ENCODE data around the gene PLAAT5.

Gene PLAAT5

DNA sequence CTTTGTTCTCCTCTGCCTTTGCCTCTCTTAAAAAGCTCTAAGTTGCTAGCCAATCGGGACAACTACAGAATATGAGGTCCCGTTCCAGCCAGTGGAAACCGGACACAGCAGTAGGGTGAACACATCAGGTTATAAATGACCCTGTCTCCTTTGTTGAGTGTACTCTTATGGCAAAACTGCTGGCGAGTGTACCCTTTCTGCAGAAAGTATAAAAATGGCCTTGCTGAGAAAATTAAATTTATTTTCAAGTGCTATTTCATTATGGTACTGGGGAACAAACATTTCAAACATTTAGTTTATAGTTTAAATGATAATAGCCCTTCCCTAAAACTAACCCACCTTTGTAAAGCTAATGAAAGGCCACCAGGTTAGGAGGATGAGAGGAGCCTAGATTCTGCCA is 8.9 kb upstream of the PLAAT5 start:
- TF ChIP-seq, protein P1, sequence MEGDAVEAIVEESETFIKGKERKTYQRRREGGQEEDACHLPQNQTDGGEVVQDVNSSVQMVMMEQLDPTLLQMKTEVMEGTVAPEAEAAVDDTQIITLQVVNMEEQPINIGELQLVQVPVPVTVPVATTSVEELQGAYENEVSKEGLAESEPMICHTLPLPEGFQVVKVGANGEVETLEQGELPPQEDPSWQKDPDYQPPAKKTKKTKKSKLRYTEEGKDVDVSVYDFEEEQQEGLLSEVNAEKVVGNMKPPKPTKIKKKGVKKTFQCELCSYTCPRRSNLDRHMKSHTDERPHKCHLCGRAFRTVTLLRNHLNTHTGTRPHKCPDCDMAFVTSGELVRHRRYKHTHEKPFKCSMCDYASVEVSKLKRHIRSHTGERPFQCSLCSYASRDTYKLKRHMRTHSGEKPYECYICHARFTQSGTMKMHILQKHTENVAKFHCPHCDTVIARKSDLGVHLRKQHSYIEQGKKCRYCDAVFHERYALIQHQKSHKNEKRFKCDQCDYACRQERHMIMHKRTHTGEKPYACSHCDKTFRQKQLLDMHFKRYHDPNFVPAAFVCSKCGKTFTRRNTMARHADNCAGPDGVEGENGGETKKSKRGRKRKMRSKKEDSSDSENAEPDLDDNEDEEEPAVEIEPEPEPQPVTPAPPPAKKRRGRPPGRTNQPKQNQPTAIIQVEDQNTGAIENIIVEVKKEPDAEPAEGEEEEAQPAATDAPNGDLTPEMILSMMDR (conservative IDR thresholded peaks at IDR 0.05; ENCODE audit: control insufficient read depth, insufficient read depth, low read depth, low read length): no peak
- H3K4me3 ChIP-seq (ENCODE audit: control insufficient read depth, low read depth, low read length): no peak overlapping the region
- no peak for DNase-seq (ENCODE audit: low read depth)

DNA sequence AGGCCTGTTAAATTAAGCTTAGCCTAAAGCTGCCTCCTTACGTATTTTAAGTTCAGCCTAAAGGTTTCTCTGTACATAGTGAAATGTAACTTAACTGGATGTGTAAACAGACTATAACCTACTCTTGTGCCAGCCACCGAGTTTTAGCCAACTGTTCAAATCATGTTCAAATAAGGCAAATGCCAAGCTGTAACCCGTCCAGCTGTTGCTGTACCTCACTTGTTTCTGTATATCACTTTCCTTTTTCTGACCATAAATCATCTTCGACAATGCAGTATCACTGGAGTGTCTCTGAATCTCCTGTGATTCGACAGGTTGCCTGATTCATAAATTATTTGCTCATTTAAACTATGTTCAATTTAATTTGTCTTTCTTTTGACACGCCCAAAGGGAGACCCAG is 4.0 kb upstream of the PLAAT5 start:
- H3K4me3 ChIP-seq (ENCODE audit: control insufficient read depth, low read depth, low read length): no peak overlapping the region
- DNase-seq (ENCODE audit: low read depth): no peak
- TF ChIP-seq, protein P1 (conservative IDR thresholded peaks at IDR 0.05; ENCODE audit: control insufficient read depth, insufficient read depth, low read depth, low read length): no peak

GRCh38 chr11:63493127-63493526 is 2.2 kb upstream of the PLAAT5 start:
- no peak overlapping the region for H3K4me3 ChIP-seq (ENCODE audit: control insufficient read depth, low read depth, low read length)
- TF ChIP-seq, protein P1 (conservative IDR thresholded peaks at IDR 0.05; ENCODE audit: control insufficient read depth, insufficient read depth, low read depth, low read length): no peak
- no peak for DNase-seq (ENCODE audit: low read depth)

GRCh38 chr11:63492441-63492840 is 1.5 kb upstream of the PLAAT5 start:
- no peak overlapping the region for H3K4me3 ChIP-seq (ENCODE audit: control insufficient read depth, low read depth, low read length)
- TF ChIP-seq, protein P1 (conservative IDR thresholded peaks at IDR 0.05; ENCODE audit: control insufficient read depth, insufficient read depth, low read depth, low read length): no peak
- no peak for DNase-seq (ENCODE audit: low read depth)

GRCh38 chr11:63491636-63492372 is 837 bp upstream of the PLAAT5 start:
- no peak for DNase-seq (ENCODE audit: low read depth)
- no peak overlapping the region for H3K4me3 ChIP-seq (ENCODE audit: control insufficient read depth, low read depth, low read length)
- TF ChIP-seq, protein P1 (conservative IDR thresholded peaks at IDR 0.05; ENCODE audit: control insufficient read depth, insufficient read depth, low read depth, low read length): no peak

DNA sequence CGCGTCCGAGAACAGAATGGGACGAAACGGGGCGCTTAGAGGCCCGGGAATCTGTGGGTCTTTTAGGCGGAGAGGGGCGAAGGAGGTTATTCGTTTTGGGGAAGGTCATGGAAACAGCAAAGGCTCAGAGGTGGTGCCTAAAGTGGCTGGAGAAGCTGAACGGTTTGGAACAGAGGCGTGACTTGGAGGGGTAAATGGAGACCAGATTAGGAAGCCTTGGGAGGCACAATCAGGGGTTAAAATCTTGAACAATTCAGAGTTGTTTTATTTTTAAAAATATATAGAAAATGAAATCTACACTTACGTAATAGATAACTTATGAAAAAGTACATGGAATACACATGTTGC is 247 bp upstream of the PLAAT5 start:
- H3K4me3 ChIP-seq (ENCODE audit: control insufficient read depth, low read depth, low read length): peak overlapping the region; percentile 36
- DNase-seq (ENCODE audit: low read depth): no peak
- TF ChIP-seq, protein P1 (conservative IDR thresholded peaks at IDR 0.05; ENCODE audit: control insufficient read depth, insufficient read depth, low read depth, low read length): no peak

DNA sequence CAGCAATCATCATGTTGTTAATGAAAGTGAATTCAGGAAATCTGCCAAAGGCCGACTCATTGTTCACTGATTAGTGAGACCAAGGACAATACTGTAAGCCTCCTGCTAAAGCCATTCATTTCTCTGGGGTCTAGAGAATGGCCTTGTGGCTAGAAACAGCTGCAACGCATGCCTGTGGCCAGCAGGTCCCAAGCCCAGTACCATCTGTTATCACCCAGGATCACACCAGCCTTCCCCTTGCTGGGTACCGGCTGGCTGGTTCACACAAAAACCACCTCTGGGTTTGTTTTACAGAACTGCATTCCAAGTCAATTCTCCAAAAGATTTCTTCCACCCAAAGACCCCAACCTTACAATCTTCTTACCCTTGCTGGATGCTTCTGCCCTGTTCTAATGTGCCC is 1.1 kb downstream of the PLAAT5 start:
- TF ChIP-seq, protein P1 (conservative IDR thresholded peaks at IDR 0.05; ENCODE audit: control insufficient read depth, insufficient read depth, low read depth, low read length): no peak
- DNase-seq (ENCODE audit: low read depth): peak; percentile 26
- H3K4me3 ChIP-seq (ENCODE audit: control insufficient read depth, low read depth, low read length): no peak overlapping the region

Data from fibroblast of mammary gland (primary cell).